IMR-90 (cell line): ENCODE data around the gene MYH6. TPM values are rescaled to one million over a fixed set of nuclear protein-coding genes. Genes with fewer than 3 reads are reported as not detected.

Source experiments
- ATAC-seq: fragments of 200-7000 bp; cut with Tn5 transposase; 2 replicates; pipeline ENCODE4 v1.9.1; 2020; ENCODE audit warnings: low read depth, mild to moderate bottlenecking, moderate library complexity
- BruUV-seq: library from RNA; stranded (reverse); fragments of 400-500 nt; replicated peaks from 2 replicates; lab custom pipeline; 2021; lab: Mats Ljungman, UMichigan
- CTCF ChIA-PET: fragments of 300-600 bp; formaldehyde crosslinking; extraction: SDS; loops from one replicate; lab custom pipeline; 2021; ENCODE audit warnings: antibody characterized with exemption; lab: Yijun Ruan, JAX
- POLR2A ChIA-PET: fragments of 300-600 bp; sonication (Branson Sonifier 250); formaldehyde crosslinking; loops from one replicate; lab custom pipeline; 2022; ENCODE audit warnings: antibody characterized with exemption; ENCODE audit not compliant: unreplicated experiment; lab: Charles Lee
- DNase-seq: peaks from one replicate; pipeline ENCODE4 v3.0.0; 2013
- H2AFZ ChIP-seq: replicated peaks from 2 replicates; pipeline ENCODE3; 2013; ENCODE audit warnings: low read length, mild to moderate bottlenecking; ENCODE audit not compliant: poor library complexity
- H2AK5ac ChIP-seq: 2 replicates; pipeline ENCODE4 v1.6.1; 2013; ENCODE audit warnings: low read depth, low read length, inconsistent platforms
- H2AK9ac ChIP-seq: replicated peaks from 2 replicates; pipeline ENCODE3; 2013; ENCODE audit warnings: mild to moderate bottlenecking, low read depth, low read length, moderate library complexity; ENCODE audit not compliant: poor library complexity
- H2BK120ac ChIP-seq: 2 replicates; pipeline ENCODE4 v1.6.1; 2013; ENCODE audit warnings: low read depth, low read length, inconsistent platforms
- H2BK15ac ChIP-seq: 3 replicates; pipeline ENCODE4 v1.6.1; 2013; ENCODE audit warnings: low read depth, low read length, inconsistent platforms
- H2BK20ac ChIP-seq: 2 replicates; pipeline ENCODE4 v1.6.1; 2013; ENCODE audit warnings: low read depth, mild to moderate bottlenecking, inconsistent platforms, low read length, moderate library complexity
- H2BK5ac ChIP-seq: 2 replicates; pipeline ENCODE4 v1.6.1; 2013; ENCODE audit warnings: mild to moderate bottlenecking, low read depth, low read length, inconsistent platforms; ENCODE audit not compliant: poor library complexity, severe bottlenecking
- H3K14ac ChIP-seq: replicated peaks from 2 replicates; pipeline ENCODE4 v1.6.1; 2013; ENCODE audit warnings: low read depth, low read length, inconsistent platforms
- H3K18ac ChIP-seq: 2 replicates; pipeline ENCODE4 v1.6.1; 2013; ENCODE audit warnings: low read depth, low read length, control low read depth
- H3K23ac ChIP-seq: 2 replicates; pipeline ENCODE4 v1.6.1; 2013; ENCODE audit warnings: low read depth, low read length, inconsistent platforms
- H3K27ac ChIP-seq: 2 replicates; pipeline ENCODE4 v1.5.1; 2013; ENCODE audit warnings: mild to moderate bottlenecking, control low read depth, low read length; ENCODE audit not compliant: insufficient read depth
- H3K27me3 ChIP-seq: 2 replicates; pipeline ENCODE4 v1.6.1; 2013; ENCODE audit warnings: low read length; ENCODE audit not compliant: control insufficient read depth, insufficient read depth
- H3K36me3 ChIP-seq: 2 replicates; pipeline ENCODE4 v1.6.1; 2013; ENCODE audit warnings: low read length, mixed read lengths; ENCODE audit not compliant: control insufficient read depth, insufficient read depth
- H3K4ac ChIP-seq: 2 replicates; pipeline ENCODE4 v1.6.1; 2013; ENCODE audit warnings: low read depth, low read length, inconsistent platforms
- H3K4me1 ChIP-seq: 2 replicates; pipeline ENCODE4 v1.6.1; 2013; ENCODE audit warnings: low read length, mixed read lengths; ENCODE audit not compliant: control insufficient read depth, insufficient read depth
- H3K4me2 ChIP-seq: 2 replicates; pipeline ENCODE4 v1.6.1; 2013; ENCODE audit warnings: low read depth, mild to moderate bottlenecking, control low read depth, low read length, moderate library complexity
- H3K4me3 ChIP-seq: 2 replicates; pipeline ENCODE4 v1.5.1; 2013; ENCODE audit warnings: low read depth, mild to moderate bottlenecking, control low read depth, low read length, moderate library complexity; ENCODE audit not compliant: insufficient read depth
- H3K56ac ChIP-seq: 2 replicates; pipeline ENCODE4 v1.6.1; 2013; ENCODE audit warnings: low read length, inconsistent platforms; ENCODE audit not compliant: insufficient read depth; ENCODE audit errors: extremely low read depth
- H3K79me1 ChIP-seq, 2 experiments: 2 replicates each; pipeline ENCODE4 v1.6.1; 2013; ENCODE audit warnings: low read length in 2 of 2, inconsistent platforms in 1 of 2, low read depth in 1 of 2
- H3K9ac ChIP-seq: 2 replicates; pipeline ENCODE4 v1.6.1; 2013; ENCODE audit warnings: low read depth, low read length, control low read depth
- H3K9me1 ChIP-seq: 2 replicates; pipeline ENCODE4 v1.6.1; 2013; ENCODE audit warnings: low read length, inconsistent platforms; ENCODE audit not compliant: insufficient read depth
- H3K9me3 ChIP-seq: 2 replicates; pipeline ENCODE4 v1.6.1; 2013; ENCODE audit warnings: low read length; ENCODE audit not compliant: control insufficient read depth, insufficient read depth
- H4K20me1 ChIP-seq: 2 replicates; pipeline ENCODE4 v1.6.1; 2013; ENCODE audit warnings: low read length, inconsistent platforms; ENCODE audit not compliant: insufficient read depth
- H4K5ac ChIP-seq: 2 replicates; pipeline ENCODE4 v1.6.1; 2013; ENCODE audit warnings: mild to moderate bottlenecking, low read depth, low read length, control low read depth
- H4K8ac ChIP-seq, 2 experiments: 2 replicates each; pipeline ENCODE4 v1.6.1; 2013; ENCODE audit warnings: low read depth in 2 of 2, low read length in 2 of 2, control low read depth in 1 of 2, inconsistent platforms in 1 of 2
- H4K91ac ChIP-seq: 2 replicates; pipeline ENCODE4 v1.6.1; 2013; ENCODE audit warnings: low read depth, low read length, inconsistent platforms; ENCODE audit not compliant: insufficient read depth
- MAZ ChIP-seq: IDR thresholded peaks from 2 replicates; pipeline ENCODE4 v1.6.1; 2012; ENCODE audit warnings: low read depth, mild to moderate bottlenecking, low read length, improper control_type of control experiment, moderate library complexity, borderline replicate concordance
- WGBS, 2 experiments: methylation state at CpG; one replicate each; pipeline versions ENCODE4 v1.1.5 to v1.1.7; 2013; ENCODE audit warnings: missing lambda C conversion rate in 2 of 2; ENCODE audit not compliant: insufficient read length in 1 of 2; ENCODE audit errors: extremely low coverage in 2 of 2; 5-methylcytosine and 5-hydroxymethylcytosine counted together
- dilution Hi-C: fragments of 300-500 bp; cut with HindIII; formaldehyde crosslinking; loops from one replicate; pipeline ENCODE4 v1.14.3; 2018; ENCODE audit warnings: low sequenced_read_pairs; ENCODE audit not compliant: unreplicated experiment
- in situ Hi-C: fragments of 300-500 bp; cut with MboI; formaldehyde crosslinking; loops from 3 replicates; pipeline ENCODE4 v1.14.3; 2019; ENCODE audit warnings: low sequenced_read_pairs, inconsistent platforms, mixed read lengths
- intact Hi-C: fragments of 100-400 bp; cut with micrococcal nuclease; formaldehyde crosslinking; loops from 2 replicates; pipeline ENCODE4 v1.10.0; 2022
- polyA plus RNA-seq, 3 experiments: library from polyadenylated mRNA; depleted of rRNA; stranded (reverse); fragments of >200 nt; gene quantifications; 2 replicates each; pipeline ENCODE4 v1.2.3, GENCODE V29; 2012; ENCODE audit warnings: low replicate concordance in 1 of 3
- total RNA-seq: library from RNA; depleted of rRNA; stranded (reverse); fragments of >200 nt; gene quantifications from 2 replicates; pipeline ENCODE4 v1.2.3, GENCODE V29; 2012

Gene MYH6
- total and polyA plus RNA-seq, 2 of the 4 experiments (the other 2 are of a cell fraction), result not detected

- Histone ChIP-seq H3K4me3 (no peak overlapping the region), H2BK15ac (no peak overlapping the region), H4K91ac (no peak overlapping the region), H3K9me3 (no peaks in the 10 kb centered on the region), H3K23ac (no peak overlapping the region), H4K20me1 (no peaks in the 10 kb centered on the region), H3K9me1 (no peaks in the 10 kb centered on the region), H3K27ac (no peak overlapping the region), H2BK20ac (no peak overlapping the region), H3K4ac (no peak overlapping the region), H3K14ac (no peak overlapping the region), H3K79me1 (no peaks in the 10 kb centered on the region), H3K36me3 (no peaks in the 10 kb centered on the region), H2AFZ (no peak overlapping the region), H3K56ac (no peak overlapping the region), H4K8ac (no peak overlapping the region), H2AK9ac (no peak overlapping the region), H2BK5ac (no peak overlapping the region), H2AK5ac (no peak overlapping the region), H3K4me2 (no peak overlapping the region), H4K5ac (no peak overlapping the region), H3K4me1 (no peaks in the 10 kb centered on the region), H3K9ac (no peak overlapping the region), H3K18ac (no peak overlapping the region), H3K27me3 (peaks cover 42% of the 10 kb centered on the region), H2BK120ac (no peak overlapping the region)
- ChIA-PET POLR2A (no interaction called here), CTCF (no interaction called here)
- intact Hi-C loops (no loop called here), in situ Hi-C loops (no loop called here), dilution Hi-C loops (no loop called here)
- 64% methylated on average over 4 of the region's 14 CpGs; no CpG with 5 or more reads in 1 of the 2 experiments for WGBS, 2 experiments
- DNase-seq, result no peak
- TF ChIP-seq MAZ, result no peak
- ATAC-seq, result no peak
- no TSS peak for BruUV-seq
These were observed 2.0 kb upstream of the MYH6 start for GRCh38 chr14:23409966-23410635.
